HG02623 (cell line): Measurements from ENCODE around the gene MCM8.

ENCODE experiments used
- ATAC-seq: cut with Tn5 transposase; IDR thresholded peaks from one replicate; pipeline ENCODE4 v1.9.1; 2021; ENCODE audit warnings: moderate library complexity; ENCODE audit not compliant: unreplicated experiment

The MCM8 gene

DNA sequence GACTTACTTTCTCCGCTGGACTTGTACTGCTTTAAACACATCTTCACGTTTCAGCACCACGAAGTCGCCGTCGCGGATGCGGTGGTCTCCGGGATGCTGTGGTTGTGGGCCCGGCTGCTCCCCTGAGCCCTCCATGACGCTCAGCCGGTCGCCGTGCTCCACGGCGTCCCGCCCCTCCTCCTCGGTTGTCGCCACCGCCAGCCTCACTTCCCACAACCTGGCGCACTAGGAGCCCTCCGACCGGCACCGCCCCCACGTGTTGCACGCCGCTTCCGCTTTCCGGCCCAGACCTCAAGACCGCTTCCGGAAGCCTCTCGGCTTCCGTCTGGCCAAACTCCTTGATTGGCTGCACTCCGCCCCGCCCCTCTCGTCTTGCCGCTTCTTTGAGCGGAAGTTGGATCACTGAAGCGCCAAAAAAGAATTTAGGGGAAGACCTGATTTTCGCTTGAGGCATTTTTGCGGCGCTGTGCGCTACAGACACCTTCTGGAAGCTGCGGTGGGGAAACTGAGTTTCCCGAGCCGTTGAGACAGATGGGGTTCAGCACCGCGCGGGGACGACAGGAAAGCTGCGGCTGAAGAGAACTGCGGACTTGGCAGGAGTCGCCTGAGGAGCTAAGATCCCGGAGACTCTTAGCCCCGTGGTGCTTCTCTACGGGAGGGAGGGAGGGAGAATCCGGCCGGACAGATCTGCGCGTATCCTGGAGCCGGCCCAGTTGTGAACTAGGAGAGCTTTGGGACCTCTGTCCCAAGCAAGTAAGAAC is at the start of gene MCM8, which contains the start of gene TRMT6:
Gene MCM8 (plus strand): TSS at position 382 of the 761 bp plus-strand sequence. CDS start 1,364 bp downstream, outside the sequence.
Gene TRMT6 (minus strand): TSS at position 263 of the 761 bp plus-strand sequence. CDS start 128 bp downstream, at position 135.
- ATAC-seq = peak; percentile 97

- ATAC-seq = no peak
Measured at GRCh38 chr20:5900908-5901307, 49.5 kb upstream of the MCM8 start.

GRCh38 chr20:5908981-5909380 is 41.5 kb upstream of the MCM8 start:
- no peak for ATAC-seq

DNA sequence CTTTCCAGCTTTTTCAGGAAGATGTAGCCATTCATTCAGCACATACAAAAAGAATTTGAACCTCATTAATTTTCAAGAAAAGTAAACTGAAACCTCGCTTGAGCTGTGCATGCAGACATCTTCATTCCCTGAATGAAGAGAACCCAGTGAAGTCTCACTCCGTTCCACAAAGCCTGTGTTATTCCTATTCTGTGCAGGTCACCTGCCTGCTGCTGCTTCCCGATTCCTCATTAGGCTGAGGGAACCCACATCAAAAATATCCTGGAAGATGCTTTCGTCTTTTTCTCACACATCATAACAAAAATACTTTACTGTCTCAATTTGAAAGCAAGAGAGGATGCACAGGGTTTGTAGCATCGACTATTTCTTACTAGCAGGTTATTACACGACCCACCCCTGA is 40.3 kb upstream of the MCM8 start:
- no peak for ATAC-seq

- ATAC-seq = no peak
Measured at GRCh38 chr20:5913166-5913565, 37.3 kb upstream of the MCM8 start.

GRCh38 chr20:5914859-5915258 is 35.6 kb upstream of the MCM8 start:
- no peak for ATAC-seq

- no peak for ATAC-seq
Measured at GRCh38 chr20:5918856-5919625, 31.4 kb upstream of the MCM8 start.

GRCh38 chr20:5919626-5920544 is 30.6 kb upstream of the MCM8 start:
- no peak for ATAC-seq

- no peak for ATAC-seq
Measured at GRCh38 chr20:5920581-5920980, 29.9 kb upstream of the MCM8 start.

- ATAC-seq = no peak
Measured at GRCh38 chr20:5923493-5923892, 27.0 kb upstream of the MCM8 start.

- ATAC-seq = no peak
Measured at GRCh38 chr20:5925551-5925950, 24.9 kb upstream of the MCM8 start.

- ATAC-seq = no peak
Measured at GRCh38 chr20:5927749-5928462, 22.5 kb upstream of the MCM8 start.

DNA sequence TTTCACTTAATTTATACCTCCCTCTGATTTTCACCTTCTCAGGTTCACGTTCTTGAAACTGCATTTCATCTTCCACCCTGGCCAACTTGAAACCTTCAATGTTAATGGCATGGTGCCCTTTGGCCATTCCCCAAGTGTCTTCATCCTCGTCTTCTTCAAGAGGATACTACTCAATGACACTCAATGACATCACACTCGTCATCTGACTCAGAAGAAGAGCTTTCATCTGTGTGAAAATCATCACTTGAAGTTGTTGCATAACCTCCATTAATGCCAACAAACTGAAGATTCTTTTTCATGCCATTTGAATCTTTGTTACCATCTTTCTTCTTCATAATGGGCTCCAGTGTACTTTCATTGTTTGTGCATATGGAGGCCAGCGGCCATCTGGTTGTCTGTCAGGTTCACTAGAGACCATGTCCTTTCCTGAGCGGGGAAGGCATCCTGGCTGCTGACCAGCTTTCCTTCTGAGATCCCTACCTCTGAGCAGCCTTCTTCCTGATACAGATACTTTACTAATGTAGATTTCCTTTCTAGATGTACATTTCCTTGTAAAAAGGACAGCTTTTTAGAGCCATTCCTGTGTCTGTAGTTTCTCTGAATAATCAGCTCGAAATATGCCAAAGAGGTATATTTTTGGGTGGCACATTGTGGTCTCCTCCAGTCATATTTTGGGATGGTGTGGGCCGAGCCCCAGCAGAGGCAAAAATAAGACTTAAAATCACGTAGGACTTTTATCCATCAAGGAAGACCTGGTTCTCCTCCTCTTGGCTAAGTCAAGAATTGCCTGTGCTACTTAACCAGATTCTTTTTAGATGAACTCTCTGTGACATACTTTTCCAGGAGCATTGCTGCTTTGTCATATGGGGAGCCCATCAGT is 21.4 kb upstream of the MCM8 start:
- no peak for ATAC-seq

- ATAC-seq = no peak
Measured at GRCh38 chr20:5931411-5931810, 19.0 kb upstream of the MCM8 start.

GRCh38 chr20:5932796-5933195 is 17.7 kb upstream of the MCM8 start:
- no peak for ATAC-seq

DNA sequence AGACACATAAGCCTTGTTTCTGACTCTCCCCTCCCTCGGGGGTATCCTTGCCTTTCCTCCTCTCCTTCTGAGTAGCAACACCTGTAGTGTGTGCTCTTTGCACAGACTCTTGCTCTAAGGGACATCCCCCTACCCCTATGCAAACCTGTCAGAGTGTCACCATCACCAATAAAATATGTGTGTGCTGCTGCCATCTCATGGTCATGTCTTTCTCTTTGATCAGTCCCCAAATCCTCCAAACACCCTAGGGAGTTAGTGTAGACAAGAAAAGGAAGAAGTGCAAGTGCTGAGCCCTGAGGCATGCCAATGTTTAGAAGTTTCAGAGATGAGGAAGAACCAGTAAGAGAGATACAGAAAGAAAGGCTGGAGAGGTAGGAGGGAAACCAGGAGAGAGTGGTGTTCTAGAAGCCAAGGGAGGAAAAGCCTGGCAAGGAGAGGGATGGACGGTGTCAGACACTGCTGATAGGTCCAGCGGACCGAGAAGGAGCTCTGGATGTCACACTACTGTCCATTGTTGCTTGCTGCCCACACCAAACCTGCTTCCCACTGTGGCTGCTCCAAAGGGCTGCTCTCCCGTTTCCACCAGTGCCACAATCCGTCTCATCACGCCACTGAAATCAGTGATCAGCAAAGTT is 16.5 kb upstream of the MCM8 start:
- no peak for ATAC-seq

DNA sequence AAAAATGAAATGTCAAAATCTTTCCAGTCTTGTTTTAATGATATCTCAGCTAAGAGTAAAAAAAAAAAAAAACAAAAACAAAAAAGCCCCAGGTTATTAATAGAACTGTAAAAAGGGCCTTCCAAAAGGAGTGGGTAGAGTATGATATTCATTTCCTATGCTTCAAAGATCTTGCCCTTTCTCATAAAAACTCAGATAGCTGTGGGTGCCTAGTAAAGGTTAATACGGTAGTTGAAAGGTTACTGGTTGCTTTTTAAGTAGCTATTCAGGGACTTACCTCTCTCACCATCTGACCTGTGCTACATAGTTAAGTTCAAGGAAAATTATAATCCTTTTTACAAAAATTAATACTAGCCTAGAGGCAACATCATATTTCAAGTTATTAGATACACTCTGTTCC is 15.1 kb upstream of the MCM8 start:
- ATAC-seq = no peak

DNA sequence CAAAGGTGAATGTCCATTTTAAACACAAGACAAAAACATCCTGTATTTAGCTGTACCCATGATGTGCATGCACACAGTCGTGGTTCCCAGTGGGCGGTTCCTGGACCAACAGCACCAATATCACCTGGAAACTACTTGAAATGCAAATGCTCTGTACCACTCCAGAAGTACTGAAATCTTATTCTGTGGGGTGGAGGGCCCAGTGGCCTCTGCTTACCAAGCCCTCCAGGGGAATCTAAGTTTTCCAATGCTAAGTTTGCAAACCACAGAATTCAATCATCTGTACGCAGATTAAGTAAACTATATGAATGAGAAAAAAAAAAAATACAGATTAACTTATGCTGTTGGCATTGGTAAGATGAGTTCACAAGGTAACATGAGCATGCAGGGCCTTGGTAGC is 14.2 kb upstream of the MCM8 start:
- no peak for ATAC-seq

- no peak for ATAC-seq
Measured at GRCh38 chr20:5938456-5939029, 11.9 kb upstream of the MCM8 start.
